Kidney tubule cell (primary cell): ENCODE data around the gene CGB1.

Source experiments
- DNase-seq: peaks from one replicate; pipeline ENCODE4 v3.0.0-alpha.2; 2018; ENCODE audit warnings: low spot score

Gene CGB1

DNA sequence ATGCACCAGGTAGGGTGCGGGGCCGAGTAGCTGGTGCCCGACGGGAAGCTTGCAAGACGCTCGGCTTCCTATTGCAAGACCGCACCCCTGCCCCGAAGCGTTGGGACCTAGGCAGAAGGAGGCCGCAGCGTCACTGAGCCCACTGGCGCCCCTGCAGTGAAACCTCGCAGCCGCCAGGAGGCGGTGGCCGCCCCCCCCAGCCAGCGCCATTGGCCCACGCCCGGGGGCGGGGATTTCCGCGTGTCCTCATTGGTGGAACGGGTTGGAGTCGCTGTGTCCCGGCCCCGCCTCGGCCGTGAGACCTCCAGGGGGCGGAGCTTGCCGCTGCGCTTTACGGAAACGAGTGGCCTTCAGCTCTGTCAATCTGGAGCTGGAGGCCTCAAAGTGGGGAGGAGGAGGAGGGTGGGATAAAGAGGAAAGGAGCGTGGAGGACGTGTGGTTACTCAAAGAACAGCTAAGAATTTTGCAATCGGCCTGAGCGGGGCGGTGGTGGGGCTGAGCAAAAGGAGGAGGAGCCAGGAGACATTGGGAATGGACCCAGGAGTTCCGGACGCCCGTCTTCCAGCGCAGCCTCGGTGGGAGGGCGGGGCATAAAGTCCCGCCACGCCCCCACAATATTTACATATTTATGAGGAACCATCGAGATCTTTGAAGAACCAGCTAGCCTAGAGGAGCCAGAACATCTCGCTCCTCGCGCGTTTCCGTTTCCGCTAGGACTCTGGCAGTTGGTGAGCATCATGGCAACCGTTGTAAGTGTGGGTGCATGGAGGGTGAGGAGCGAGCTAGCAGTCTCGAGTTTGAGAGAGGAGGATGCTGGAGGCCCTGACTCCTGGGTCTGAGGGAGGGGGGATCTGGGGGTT is 43.3 kb downstream of the CGB1 start, which contains the start of the genes GYS1 and RUVBL2:
Gene GYS1, minus strand, starts transcription at position 135 of the 860 bp plus-strand sequence. CDS start 197 bp downstream, outside the sequence.
Gene RUVBL2, plus strand, starts transcription at position 713 of the 860 bp plus-strand sequence. Its CDS starts 25 bp downstream, at position 738.
- DNase-seq = peak; percentile 100

DNA sequence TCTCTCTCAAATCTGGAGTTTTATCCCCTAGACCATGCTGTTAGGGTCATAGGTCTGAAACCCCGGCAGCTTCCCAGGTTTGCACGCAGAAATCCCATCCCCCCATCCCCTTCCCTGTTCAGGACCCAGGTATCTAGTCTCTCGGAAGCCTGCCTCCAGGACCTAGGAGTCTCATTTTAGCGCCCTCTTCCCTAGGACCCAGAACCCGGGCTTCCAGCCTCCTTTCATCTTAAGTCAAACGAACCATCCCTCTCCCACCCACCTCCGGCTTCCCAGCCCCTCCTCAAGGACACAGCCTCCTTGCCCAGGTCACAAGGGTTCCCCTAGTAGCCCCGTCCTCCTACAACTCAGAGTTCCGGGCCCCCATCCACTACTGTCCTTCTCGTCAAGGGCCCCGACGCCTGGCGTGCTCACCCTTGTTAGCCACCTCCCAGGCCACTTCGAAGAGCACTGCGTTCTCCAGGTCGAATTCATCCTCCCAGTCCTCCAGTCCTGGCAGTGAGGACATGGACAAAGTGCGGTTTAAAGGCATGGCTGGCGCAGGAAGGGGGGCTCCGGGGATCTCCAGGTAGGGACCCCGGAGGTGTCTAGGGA is 44.0 kb downstream of the CGB1 start:
- no peak for DNase-seq

- peak; percentile 85 for DNase-seq
These were observed 44.7 kb downstream of the CGB1 start for GRCh38 chr19:48991873-48992580.

DNA sequence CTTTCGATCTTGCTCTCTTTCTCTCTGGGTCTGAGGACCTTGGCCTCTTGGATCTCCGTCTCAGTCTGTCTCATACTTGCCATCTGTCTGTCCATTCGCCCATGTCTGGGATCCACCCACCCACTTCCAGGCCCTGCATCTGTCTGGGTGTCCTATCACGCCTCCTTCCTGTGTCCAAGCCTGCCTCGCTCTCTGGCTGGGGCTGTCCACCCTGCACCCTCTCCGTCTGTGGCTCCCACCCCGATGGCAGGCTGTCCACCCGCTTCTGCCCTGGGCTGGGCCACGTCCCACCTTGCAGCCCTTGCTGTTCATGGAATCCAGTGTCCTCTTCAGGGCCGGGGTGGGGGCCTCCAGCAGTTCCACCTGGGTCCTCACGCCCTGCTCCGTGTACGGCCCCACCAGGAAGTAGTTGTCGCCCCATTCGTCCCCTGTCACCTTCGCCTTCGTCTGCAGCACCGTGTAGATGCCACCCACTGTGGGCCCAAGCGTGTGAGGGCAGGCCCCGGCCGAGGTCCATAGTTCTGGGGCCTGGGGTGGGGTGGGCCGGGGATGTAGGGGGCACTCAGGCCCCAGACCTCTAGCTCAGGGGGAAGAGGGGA is 45.6 kb downstream of the CGB1 start:
- no peak for DNase-seq

DNA sequence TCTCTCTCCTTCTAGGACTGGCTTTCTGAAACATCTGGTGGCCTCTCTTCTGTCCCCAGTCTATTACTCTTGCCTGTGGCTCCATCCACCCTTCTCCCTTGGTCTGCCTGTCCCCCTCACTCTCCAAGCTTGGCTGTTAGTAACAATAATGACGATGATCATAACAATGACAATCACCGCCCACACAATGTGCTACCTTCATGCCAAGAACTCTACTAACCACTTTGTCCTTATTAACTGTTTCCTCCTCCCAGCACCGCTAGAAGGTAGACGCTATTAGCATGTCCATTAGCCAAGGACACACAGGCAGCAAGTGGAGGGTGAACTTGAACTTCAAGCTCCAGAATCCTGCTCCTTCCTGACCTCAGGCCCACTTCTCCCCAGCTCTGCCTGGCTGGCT is 46.3 kb downstream of the CGB1 start:
- no peak for DNase-seq

GRCh38 chr19:48989701-48990291 is 46.9 kb downstream of the CGB1 start:
- DNase-seq = no peak

- no peak for DNase-seq
These were observed 47.8 kb downstream of the CGB1 start for GRCh38 chr19:48988860-48989259.

GRCh38 chr19:48988286-48988685 is 48.4 kb downstream of the CGB1 start:
- no peak for DNase-seq

GRCh38 chr19:48987323-48987722 is 49.4 kb downstream of the CGB1 start:
- no peak for DNase-seq

- no peak for DNase-seq
These were observed 50.5 kb downstream of the CGB1 start for GRCh38 chr19:48986211-48986610.

- DNase-seq = no peak
These were observed 51.0 kb downstream of the CGB1 start for GRCh38 chr19:48985711-48986110.
